Sciatic nerve (tissue), 2 donors: ENCODE measurements around the gene WRAP73. TPM values are rescaled to one million over a fixed set of nuclear protein-coding genes. Genes with fewer than 3 reads are reported as not detected.
A peak's percentile ranks its signal among the peaks of the same experiment; 100 is the strongest.

ENCODE experiments used
- ATAC-seq: fragments of 200-7000 bp; cut with Tn5 transposase; one replicate; pipeline ENCODE4 v1.9.1; 2020; ENCODE audit warnings: mild to moderate bottlenecking, moderate library complexity
- DNase-seq: peaks from one replicate; pipeline ENCODE4 v3.0.0-alpha.2; 2020; ENCODE audit warnings: low spot score
- intact Hi-C: fragments of 100-400 bp; cut with DNase I; formaldehyde crosslinking; loops from one replicate; pipeline ENCODE4 v1.14.2; 2022
- total RNA-seq: library from RNA; stranded (reverse); fragmentation: NEBNext Ultra II Directional; extraction: Animal tissue kit (Norgen Biotek cat#: 25700); gene quantifications from one replicate; pipeline ENCODE4 v1.2.1, GENCODE V29; 2021
- donor health status: DM: no; HTN: no; CAD: no.
- donor health status: DM: no; HTN: no; CAD: no.

The WRAP73 gene
- total RNA-seq, 1 donor from 2014 or later: 18.9 TPM

DNA sequence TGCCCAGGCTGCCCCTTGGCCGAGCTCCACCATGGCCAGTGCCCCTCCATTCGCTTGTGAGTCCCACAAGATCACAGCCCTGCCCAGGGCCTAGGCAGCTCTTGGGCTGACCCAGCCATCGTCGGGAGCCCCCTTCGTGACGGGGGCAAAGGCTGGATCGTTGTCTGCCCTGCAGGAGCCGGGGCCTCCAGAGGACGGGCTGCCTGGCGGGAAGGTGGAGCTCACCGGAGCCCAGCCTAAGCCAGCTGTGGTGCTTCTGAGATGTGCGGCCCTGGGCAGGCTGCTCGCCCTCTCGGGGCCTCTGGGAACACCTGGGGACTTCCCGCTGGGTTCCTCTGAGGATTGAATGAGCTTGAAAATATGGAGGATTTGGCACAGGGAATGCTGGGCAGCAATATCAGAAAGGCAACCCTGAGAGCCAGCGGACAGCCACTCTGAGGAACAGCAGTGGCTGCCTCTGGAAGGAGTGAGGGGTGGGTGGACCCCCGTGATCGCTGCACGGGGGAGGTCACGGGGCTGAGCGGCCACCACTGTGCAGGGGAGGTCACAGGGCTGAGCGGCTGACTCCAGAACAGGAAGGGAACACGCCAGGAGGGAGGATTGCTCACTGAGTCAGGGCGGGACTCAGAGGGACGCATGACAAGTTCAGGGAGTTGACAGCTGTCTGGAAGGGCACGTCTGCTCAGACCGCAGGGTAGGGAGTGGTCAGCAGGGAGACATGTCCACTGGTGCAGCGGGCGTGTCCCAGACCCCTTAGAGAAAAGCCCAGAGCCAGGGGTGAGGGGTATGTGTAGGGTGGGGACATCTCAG, 21.7 kb upstream of the WRAP73 start:
- intact Hi-C loops: no loop called here
- DNase-seq (no peak), ATAC-seq (no peak)

DNA sequence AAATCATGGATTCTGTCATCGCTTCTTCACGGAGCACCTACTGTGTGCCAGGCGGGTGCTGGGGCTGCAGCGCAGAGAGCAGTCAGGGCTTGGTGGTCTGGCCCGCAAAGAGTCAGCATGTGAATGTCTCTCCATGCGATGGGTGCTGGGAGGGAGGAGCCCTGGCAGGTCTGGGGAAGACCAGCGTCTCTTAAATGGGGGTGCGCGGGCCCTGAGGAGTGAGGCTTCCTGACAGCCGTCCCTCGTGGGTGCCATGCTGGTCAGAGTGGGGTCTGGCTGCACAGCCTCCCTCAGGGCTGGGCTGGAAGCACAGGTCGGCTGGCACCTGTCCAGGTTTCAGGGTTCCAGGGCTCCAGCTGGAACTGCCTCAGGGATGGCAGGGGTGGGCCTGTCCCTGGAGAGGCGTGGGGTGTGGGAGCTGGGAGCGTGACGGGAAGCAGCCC, 20.9 kb upstream of the WRAP73 start:
- intact Hi-C loops: no loop called here
- ATAC-seq: no peak
- DNase-seq: no peak

DNA sequence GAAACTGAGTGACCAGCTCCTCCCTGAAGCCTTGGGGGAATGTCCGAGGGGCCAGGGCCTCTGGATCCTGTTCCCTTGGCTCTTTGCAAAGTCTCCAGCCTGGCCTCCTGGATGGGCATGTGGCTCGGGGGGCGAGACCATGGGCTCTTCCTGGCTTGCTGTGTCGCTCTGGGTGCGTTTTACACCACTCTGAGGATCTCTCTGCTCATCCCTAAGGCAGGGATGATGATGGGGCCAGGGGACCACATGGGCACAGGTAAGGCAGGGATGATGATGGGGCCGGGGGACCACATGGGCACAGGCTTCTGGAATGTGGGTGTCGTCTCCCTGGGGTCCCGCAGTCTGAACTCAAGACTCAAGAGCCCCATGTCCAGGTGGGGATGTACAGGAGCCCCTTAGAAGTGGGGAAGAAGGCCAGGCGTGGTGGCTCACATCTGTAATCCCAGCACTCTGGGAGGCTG, 20.1 kb upstream of the WRAP73 start:
- DNase-seq (no peak), ATAC-seq (no peak)
- intact Hi-C loops: no loop called here

DNA sequence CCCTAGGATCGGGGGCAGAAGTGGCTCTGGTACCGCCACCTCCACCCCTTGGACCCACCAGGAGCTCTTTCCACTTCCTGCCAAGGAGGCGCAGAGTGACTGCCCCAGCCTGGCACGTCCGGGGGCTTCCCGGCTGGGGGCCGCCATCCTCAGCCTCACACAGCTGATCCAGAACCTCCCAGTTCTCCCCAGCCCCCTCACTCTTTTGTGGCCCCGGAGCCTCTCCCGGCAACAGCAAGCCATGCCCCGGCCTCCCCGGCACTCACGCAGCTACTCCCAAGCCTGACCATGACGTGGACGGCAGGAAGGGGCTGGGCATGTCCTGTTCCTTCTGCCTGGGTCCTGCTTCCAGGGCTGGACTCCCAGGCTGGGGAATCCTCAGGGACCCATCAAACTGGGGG, 19.5 kb upstream of the WRAP73 start:
- ATAC-seq (no peak), DNase-seq (no peak)
- intact Hi-C loops: no loop called here

DNA sequence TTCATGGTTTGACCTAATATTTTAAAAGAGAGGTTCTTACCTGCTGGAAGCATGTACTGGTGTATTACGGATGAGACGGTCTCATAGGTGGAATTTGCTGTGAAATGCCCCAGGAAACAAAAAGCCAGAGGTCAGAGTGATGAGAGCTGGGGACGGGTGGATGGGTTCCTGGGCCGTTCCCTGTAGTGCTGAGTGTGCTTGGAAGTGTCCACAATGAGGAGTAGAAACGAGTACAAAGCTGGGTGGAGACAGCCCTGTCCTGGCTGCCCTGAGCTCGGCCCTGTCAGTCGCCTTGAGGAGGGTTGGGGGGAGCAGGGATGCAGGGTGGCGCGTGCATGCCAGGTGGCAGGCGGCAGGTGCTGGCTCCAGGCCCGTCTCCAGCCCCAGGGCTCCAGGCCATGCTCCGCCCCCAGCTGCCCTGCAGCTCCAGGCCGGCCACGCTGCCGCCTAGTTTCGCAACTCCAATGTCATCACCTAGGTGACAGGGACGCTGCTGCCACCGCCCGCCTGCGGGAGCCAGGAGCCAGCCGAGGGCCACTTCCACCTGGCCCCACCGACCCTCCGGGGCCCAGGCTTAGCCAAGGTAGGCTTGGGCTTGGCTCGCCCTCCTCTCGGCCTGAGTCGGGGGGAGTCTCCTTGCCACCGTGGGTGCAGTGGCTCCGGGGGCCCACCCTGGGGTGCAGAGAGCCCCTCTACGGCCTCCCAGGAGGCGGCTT, 18.8 kb upstream of the WRAP73 start:
- ATAC-seq: peak; percentile 57
- DNase-seq: no peak
- intact Hi-C loops: no loop called here

DNA sequence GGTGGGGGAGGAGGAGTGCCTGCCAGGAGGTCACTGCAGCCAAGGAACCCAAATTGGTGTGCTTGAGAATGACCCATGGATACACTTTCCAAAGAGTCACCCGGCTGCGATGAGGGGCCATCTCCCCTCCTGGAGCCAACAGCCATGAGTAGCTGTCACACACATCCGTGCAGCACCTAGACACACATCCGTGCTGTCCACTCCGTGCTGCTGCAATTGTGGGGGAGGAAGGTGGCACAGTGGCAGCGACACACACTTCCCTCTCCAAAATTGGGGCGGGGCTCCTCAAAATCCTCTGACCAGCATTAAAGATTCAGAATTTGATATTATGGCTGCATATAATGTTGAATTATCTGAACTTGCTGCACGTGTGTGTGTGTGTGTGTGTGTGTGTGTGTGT, 18.2 kb upstream of the WRAP73 start:
- DNase-seq (no peak), ATAC-seq (no peak)
- intact Hi-C loops: no loop called here

DNA sequence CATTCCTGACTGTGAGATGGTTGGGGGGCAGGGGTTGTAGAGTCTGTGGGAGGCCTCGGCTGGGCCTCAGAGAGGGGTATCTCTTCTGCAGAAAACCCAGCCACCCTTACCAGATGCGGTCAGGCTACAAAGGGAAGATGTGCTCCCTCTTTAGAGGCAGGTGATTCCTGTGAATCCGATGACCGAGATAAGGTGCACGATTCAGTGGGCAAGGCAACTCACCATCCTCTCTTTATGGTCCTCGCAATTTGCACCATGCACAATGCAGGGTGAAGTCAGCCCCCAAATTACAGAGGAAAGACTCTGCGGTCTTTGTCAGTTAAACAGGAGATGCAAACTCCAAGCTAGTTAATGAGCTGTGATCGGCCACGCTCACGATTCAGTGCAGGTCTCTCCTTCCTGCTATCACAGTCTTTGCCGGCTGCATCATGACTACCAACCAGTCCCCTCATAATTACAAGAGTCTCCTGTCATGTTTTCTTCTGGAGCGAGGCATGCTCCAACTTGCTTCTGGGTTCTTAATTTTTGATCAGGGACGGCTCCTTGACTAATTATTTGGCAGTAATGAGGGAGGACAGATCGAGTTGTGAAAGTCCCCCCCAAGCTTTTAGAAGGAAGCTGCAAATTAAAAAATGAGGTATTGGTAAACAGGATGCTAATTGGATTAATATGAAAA, 14.9 kb upstream of the WRAP73 start:
- no peak for DNase-seq
- ATAC-seq: no peak
- intact Hi-C loops: no loop called here

DNA sequence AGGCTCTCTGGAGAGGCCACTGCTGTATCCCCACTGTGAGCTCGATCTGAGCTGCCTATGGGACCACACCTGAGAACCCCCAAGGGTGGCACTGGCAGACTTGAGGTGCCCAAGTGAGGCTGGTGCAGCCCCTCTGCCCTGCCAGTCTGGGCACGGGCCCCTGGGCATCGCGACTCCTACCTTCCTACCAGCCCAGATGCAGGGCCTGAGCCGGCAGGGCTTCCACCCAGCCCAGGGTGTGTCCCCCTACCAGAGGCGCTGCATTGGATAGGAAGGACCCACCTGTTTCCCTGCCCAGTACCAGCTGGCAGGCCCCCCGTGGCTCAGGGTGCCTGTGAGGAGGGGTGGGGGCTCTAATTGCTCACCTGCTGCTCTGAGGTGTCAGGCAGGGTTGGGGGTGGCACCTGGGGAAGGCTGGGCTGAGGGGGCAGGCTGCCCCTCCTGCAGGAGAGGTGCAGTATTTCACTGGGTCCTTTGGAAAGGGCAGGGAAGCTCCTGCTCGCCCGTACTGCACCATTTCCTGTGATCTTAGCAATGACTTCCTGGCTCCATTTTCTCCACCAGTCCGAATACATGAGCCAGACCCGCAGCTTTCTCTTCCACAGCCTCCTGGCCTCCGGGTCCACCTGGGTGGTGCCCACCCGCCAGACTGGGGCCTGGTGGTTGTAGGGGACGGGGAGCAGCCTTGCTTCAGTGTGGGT, 14.2 kb upstream of the WRAP73 start:
- DNase-seq (no peak), ATAC-seq (no peak)
- intact Hi-C loops: no loop called here

DNA sequence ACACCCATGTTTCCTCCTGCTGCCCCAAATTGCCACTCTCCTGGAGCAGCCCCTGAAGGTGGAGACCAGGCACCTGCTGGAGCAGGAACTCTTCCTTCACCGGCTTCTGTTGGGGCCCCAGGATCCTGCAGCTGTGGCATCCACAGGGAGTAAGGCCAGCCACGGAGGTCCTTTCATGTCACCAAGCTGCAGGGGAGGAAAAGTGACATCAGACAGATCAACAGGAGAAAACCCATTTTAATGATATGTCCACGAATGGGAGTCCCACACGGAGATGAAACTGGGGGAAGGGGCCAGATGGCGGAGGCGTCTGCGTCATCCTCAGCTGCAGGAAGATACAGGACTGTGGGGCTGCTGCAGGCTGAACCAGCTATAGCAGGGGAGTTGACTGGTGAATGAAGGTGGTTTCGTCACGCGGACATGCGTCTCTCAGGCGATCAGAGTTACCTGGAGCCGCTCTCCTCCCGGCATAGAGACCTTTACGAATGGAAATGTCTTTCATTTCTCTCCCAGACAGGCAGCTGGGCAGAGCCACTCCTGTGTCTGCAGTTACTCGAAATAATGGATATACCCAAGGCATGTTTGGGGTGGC, 12.3 kb upstream of the WRAP73 start:
- ATAC-seq (no peak), DNase-seq (no peak)
- intact Hi-C loops: no loop called here

DNA sequence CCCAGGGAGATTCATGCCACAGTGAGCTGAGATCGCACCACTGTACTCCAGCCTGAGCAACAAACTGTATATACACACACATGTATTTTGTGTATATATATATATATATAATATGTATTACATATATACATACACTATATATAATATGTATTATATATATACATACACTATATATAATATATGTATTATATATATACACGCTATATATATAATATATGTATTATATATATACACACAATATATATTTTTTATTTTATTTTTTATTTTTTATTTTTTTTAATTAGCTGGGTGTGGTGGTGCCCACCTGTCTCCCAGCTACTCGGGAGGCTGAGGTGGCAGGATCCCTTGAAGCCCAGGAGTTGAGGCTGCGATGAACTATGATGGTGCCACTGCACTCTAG, 11.7 kb upstream of the WRAP73 start:
- intact Hi-C loops: no loop called here
- DNase-seq: no peak
- no peak for ATAC-seq

DNA sequence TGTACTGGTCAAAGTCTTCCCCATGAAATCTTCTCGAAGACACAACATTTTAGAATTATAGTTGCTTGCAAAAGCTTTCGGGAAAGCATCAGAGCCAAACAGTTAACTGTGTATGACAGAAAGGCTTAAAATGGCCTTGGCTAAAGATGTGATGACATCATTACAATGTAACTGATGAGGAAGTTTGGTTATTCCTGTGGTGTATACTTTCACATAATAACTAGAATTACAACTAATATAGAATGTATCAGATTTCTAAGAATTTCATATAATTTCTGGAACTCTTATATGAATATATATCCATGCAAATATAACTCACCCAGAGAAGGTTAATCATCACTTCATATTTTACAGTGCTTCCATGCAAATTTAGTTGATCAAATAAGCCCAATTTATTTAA, 10.8 kb upstream of the WRAP73 start:
- DNase-seq (no peak), ATAC-seq (no peak)
- intact Hi-C loops: no loop called here

DNA sequence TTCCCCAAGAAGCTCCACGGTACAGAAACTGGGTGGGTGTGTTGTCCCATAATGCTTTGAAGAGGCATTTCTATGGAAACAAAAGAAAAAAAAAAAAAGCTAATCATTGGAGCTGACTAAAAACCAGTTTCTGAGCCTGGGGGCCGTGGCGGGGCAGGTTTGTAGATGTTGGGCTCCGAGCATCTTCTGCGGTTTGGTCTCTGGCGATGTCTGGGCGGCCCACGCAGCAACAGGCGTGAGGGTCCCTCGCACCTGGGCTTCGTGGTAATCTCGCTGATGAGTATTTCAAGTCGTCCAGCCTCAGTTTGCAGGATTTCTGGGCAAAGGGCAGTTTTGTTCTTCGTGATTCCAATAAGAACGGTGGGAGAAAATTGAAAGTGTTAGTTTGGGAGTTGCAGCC, 9.2 kb upstream of the WRAP73 start:
- intact Hi-C loops: no loop called here
- DNase-seq (no peak), ATAC-seq (no peak)

DNA sequence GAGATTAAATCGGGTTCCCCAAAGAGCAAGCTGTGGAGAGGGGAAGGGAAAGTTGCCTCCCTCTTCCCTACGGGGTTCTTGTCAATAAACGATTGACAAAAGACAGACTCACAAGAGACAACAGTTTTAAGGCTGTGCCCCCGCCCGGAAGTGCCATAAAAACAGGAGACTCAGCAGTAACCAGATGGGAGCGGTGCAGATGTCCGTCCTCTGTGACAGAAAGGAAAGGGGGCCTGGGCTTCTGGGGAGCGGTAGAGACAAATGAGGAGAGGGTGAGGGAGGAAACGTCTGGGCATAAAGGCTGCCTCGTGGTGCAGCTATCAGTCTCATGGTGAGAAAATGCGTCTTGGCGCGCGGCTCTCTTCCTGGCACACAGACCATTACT, 8.3 kb upstream of the WRAP73 start:
- DNase-seq (no peak), ATAC-seq (no peak)
- intact Hi-C loops: no loop called here

DNA sequence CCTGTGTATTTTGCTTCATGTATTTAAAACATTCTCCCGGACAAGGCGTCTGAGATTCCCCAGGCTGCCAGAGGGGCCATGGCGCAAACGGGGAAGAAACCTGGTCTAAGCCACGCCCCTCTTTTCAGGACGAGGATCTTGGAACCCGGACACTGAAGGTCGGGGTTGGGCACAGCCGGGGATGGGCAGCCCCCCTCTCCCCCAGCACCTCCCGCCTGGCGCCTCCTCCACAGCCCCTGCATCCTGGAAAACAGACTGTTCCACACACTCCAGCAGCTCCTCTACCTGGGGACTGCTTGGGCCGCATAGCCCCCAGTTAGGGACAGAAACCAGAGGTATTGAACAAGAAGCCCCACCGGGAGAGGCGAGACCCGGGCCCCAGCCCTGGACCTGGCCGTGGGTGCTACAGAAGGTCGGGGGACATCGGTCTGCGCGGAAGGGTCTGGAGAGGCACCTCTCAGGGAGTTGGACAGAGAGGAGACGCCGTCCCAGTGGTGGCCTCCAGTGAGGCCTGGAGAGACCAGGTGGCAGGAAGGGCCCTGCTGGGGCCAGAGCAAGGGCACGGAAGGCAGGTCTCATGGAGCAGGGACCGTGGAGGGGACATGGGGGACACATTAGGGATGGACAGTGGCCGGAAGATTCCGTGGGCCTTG, 7.8 kb upstream of the WRAP73 start:
- ATAC-seq: no peak
- DNase-seq: no peak
- intact Hi-C loops: no loop called here

DNA sequence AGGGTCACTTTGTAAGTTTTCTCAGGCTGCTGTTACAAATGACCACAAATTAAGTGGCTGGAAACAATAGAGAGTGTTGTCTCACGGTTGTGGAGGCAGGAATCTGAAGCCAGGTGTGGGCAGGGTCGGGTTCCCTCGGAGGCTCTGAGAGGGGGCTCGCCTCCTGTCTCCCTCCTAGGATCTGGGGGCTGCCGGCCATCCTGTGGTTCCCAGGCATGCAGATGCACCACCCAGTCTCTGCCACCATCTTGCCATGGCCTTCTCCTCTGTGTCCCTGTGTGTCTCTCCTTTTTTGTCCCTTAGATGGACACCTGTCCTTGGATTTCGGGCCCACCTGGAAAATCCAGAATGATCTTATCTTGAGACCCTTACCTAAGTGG, 7.2 kb upstream of the WRAP73 start:
- intact Hi-C loops: no loop called here
- ATAC-seq: no peak
- DNase-seq: no peak

DNA sequence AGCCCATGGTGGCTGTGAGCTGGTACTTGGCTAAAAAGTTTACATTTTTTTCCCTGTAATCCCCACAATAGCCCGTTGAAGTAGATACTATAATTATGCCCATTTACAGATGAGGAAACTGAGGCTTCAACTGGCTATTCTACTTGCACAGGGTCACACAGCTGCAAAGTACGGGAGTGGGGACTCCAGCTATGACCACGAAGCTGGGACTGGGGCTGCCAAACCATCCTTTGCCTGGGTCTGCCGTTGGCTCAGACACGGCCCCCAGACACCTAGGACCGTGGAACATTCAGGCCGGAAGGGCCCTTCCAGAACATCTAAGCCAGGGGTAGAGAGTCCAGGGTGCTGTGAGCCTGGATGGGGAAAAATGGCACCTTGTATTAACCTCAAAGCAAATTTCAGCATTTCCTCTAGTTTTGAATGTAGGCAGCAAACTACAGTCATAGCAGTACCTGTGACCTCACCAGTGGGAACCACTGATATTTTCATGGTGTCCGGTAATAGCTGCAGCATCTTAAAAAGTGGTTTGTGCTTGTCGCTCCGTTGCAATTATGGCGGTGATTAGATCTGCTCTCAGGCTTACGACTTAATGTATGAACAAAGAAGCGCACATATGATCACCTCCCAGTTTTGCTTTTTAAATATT, 6.7 kb upstream of the WRAP73 start:
- intact Hi-C loops: no loop called here
- no peak for ATAC-seq
- no peak for DNase-seq

DNA sequence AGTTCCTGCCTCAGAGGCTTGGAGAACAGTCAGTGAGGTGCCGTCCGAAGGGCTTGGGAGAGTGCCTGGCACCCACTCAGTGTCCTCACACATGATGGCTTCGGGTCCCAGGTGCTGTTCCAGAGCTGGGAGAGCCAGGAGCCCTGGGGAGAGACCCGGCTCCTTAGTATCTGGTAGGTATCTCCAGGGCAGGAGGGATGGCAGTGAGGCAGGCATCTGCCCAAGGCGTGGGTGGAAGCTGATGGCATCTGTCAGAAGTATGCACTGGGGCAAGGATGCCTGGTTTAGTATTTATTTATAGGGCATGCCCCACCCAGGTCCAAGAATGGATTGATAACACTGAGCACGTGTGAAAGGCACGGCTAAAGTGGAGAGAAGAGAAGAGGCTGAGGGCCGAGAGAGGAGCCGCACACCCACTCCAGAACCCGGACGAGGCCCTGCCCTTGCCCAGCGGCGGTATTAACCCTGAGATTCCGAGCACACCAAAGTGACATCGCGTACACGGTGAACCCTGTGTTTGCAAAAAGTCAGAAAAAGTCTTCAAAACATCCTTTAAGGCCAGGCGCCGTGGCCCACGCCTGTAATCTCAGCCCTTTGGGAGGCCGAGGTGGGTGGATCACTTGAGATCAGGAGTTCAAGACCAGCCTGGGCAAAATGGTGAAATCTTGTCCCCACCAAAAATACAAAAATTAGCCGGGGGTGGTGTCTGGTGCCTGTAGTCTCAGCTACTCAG, 4.8 kb upstream of the WRAP73 start:
- intact Hi-C loops: no loop called here
- ATAC-seq: no peak
- DNase-seq: no peak

DNA sequence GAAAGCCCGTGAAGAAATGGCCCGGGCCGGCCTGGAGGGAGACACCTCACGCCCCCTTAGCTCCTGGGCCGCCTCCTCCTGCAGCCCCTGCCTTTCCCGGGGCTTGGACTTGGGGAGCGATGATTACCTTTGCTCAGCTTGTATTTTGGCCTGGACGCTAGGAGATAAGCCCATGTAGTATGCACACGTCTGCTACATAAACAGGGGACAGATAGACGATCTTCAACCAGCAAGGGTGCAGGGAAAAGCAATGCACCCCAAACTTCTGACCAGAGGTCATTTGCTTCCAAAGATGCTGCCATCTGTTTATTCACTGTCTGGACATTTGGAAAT, 3.3 kb upstream of the WRAP73 start:
- intact Hi-C loops: no loop called here
- DNase-seq (no peak), ATAC-seq (no peak)
